Metanephros (tissue), 1 donor: Measurements from ENCODE around the gene LIPK. TPM values are rescaled to one million over a fixed set of nuclear protein-coding genes. Genes with fewer than 3 reads are reported as not detected.

Source experiments
- total RNA-seq: library from RNA; depleted of rRNA; stranded (reverse); fragments of >200 nt; gene quantifications from one replicate; pipeline ENCODE4 v1.2.3, GENCODE V29; 2014

Gene LIPK, protein sequence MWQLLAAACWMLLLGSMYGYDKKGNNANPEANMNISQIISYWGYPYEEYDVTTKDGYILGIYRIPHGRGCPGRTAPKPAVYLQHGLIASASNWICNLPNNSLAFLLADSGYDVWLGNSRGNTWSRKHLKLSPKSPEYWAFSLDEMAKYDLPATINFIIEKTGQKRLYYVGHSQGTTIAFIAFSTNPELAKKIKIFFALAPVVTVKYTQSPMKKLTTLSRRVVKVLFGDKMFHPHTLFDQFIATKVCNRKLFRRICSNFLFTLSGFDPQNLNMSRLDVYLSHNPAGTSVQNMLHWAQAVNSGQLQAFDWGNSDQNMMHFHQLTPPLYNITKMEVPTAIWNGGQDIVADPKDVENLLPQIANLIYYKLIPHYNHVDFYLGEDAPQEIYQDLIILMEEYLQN
- not detected for total RNA-seq

GRCh38 chr10:88705958-88706357 is at the start of gene LIPK:
Gene LIPK, plus strand, starts transcription at chr10:88706249. Its CDS starts 18,295 bp downstream, at chr10:88724544.

DNA sequence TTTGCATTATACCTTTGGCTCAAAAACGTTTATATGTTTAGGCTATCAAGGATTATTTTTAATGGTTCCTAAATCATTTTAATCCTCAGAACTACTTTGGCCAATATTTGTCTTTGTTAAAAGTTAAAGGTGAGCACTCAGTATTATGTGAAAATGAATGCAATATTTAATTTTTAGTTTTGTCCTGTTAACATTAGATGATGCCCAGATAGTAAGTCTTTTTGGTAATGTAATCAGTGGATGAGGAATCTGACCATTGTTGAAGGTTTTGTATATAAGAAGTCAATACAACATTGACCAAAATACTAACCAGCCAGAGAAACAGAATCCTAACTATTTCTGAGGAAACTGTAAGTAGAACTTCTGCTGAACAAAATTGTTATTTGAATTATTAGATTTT is 41.9 kb upstream of the LIPK start, which contains the start of gene LIPF:
TSS of gene LIPF (plus strand) at position 301 of the 400 bp plus-strand sequence. CDS start 2,856 bp downstream, outside the sequence.

GRCh38 chr10:88759366-88760101 is 53.5 kb downstream of the LIPK start, which contains the start of gene LIPN:
Gene LIPN, plus strand, starts transcription at chr10:88760020. Its CDS starts 1,386 bp downstream, at chr10:88761406.

Other genes starting within 250 kb of the LIPK start
- 19.2 TPM for gene RNLS, start 122.9 kb upstream of the LIPK start, total RNA-seq
- 0.23 TPM for gene LIPJ, start 119.5 kb upstream of the LIPK start, total RNA-seq
- gene LIPF, start 41.8 kb upstream of the LIPK start, total RNA-seq = 0.41 TPM
- gene LIPN, start 53.8 kb downstream of the LIPK start, total RNA-seq = not detected
- gene LIPM, start 96.5 kb downstream of the LIPK start, total RNA-seq = not detected
- gene ANKRD22, start 145.6 kb downstream of the LIPK start, total RNA-seq = 0.64 TPM
- 6.8 TPM for gene STAMBPL1, start 174.0 kb downstream of the LIPK start, total RNA-seq
- 220 TPM for gene ACTA2, start 246.5 kb downstream of the LIPK start, total RNA-seq